Gastrocnemius medialis (tissue), 4 donors: ENCODE measurements around the gene APOBEC3H.
"Not testable (repeated sequence)": the region's sequence is repeated elsewhere in the genome, so short reads cannot be mapped to it uniquely, and the experiment has no call there.

Experiments used
- CTCF ChIP-seq, 5 experiments: fragments of 450-650 bp in 3 of 5; fragments of 200-600 bp in 2 of 5; sonication (generic) in 2 of 5; IDR thresholded peaks in 4 of 5; conservative IDR thresholded peaks in 1 of 5; 1 replicate in 4 of 5; 2 replicates in 1 of 5; pipeline ENCODE4 v1.5.1; 2016 to 2019; ENCODE audit warnings: antibody characterized with exemption in 5 of 5, mild to moderate bottlenecking in 3 of 5, moderate library complexity in 3 of 5
- POLR2A ChIP-seq, 2 donors: fragments of 450-650 bp; IDR thresholded peaks; one replicate each; pipeline ENCODE4 v1.6.1; 2017; ENCODE audit warnings: antibody characterized with exemption in 2 of 2, mild to moderate bottlenecking in 2 of 2, moderate library complexity in 2 of 2

- TF ChIP-seq CTCF (IDR thresholded peaks at IDR 0.05 in 4 of 5, conservative IDR thresholded peaks at IDR 0.05 in 1 of 5); POLR2A (IDR thresholded peaks at IDR 0.05): not testable (repeated sequence)
Measured at GRCh38 chr22:39066442-39067276, 30.4 kb upstream of the APOBEC3H start.
